Erythroblast (primary cell): ENCODE measurements around the gene MUC5B.

Experiments
- GATA1 ChIP-seq: IDR thresholded peaks from 2 replicates; pipeline ENCODE4 v1.6.1; 2011; ENCODE audit warnings: low read depth, mild to moderate bottlenecking, control low read depth, low read length, moderate library complexity
- POLR2A ChIP-seq: IDR thresholded peaks from 2 replicates; pipeline ENCODE4 v1.6.1; 2011; ENCODE audit warnings: mild to moderate bottlenecking, low read length

GRCh38 chr11:1310318-1310687, 87.4 kb downstream of the MUC5B start:
- no peak for TF ChIP-seq POLR2A
- TF ChIP-seq GATA1, result no peak
